ENCODE results near the gene BAIAP2L1.

GRCh38 chr7:98254951-98255610 lies 145.8 kb downstream of the BAIAP2L1 start:
- TF ChIP-seq, protein P1, sequence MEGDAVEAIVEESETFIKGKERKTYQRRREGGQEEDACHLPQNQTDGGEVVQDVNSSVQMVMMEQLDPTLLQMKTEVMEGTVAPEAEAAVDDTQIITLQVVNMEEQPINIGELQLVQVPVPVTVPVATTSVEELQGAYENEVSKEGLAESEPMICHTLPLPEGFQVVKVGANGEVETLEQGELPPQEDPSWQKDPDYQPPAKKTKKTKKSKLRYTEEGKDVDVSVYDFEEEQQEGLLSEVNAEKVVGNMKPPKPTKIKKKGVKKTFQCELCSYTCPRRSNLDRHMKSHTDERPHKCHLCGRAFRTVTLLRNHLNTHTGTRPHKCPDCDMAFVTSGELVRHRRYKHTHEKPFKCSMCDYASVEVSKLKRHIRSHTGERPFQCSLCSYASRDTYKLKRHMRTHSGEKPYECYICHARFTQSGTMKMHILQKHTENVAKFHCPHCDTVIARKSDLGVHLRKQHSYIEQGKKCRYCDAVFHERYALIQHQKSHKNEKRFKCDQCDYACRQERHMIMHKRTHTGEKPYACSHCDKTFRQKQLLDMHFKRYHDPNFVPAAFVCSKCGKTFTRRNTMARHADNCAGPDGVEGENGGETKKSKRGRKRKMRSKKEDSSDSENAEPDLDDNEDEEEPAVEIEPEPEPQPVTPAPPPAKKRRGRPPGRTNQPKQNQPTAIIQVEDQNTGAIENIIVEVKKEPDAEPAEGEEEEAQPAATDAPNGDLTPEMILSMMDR (conservative IDR thresholded peaks at IDR 0.05), result no peak
- TF ChIP-seq ZFX (IDR thresholded peaks at IDR 0.05), result no peak

All from C4-2B (cell line).